GM18519 (cell line): ENCODE results near the gene BAIAP2L2.
"Not testable (repeated sequence)": the region's sequence is repeated elsewhere in the genome, so short reads cannot be mapped to it uniquely, and the experiment has no call there.

ENCODE experiments used
- ATAC-seq: cut with Tn5 transposase; IDR thresholded peaks from one replicate; pipeline ENCODE4 v1.9.1; 2021; ENCODE audit warnings: mild to moderate bottlenecking, moderate library complexity; ENCODE audit not compliant: unreplicated experiment, low FRiP score

BAIAP2L2 gene

DNA sequence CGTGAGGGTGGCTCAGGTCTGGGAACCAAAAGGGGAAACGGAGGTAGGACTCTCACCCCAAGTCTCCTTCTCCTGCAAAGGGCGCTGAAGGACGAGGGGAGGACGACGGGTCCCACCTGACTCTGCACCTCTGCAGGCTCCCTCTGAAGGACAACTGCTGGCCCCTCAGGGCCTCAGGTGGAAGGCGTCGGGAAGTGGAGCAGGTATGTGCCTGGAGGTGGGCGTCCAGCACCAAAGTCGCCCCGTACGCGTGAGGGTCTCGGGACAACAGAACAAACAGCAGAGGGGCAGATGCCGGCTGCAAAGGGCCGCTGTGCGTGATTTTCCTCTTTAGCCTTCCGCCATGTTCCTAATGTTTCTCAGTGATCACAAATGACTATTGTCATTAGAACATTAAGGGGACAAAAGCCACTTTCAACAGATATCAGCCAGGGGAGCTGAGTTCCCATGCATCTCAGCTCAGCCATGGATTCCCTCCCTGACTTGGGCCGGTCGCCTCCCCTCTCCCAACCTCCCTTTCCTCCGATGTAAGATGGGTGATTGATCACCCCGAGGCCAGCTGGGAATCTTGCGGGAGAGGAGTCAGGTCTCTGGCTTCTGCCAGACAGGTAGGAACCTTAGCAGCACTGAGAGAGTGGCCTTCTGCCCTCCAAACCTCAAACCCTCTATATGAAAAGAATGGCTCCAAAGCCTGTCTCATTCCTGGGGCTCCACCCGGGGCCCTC, 27.3 kb downstream of the BAIAP2L2 start:
- no peak for ATAC-seq

DNA sequence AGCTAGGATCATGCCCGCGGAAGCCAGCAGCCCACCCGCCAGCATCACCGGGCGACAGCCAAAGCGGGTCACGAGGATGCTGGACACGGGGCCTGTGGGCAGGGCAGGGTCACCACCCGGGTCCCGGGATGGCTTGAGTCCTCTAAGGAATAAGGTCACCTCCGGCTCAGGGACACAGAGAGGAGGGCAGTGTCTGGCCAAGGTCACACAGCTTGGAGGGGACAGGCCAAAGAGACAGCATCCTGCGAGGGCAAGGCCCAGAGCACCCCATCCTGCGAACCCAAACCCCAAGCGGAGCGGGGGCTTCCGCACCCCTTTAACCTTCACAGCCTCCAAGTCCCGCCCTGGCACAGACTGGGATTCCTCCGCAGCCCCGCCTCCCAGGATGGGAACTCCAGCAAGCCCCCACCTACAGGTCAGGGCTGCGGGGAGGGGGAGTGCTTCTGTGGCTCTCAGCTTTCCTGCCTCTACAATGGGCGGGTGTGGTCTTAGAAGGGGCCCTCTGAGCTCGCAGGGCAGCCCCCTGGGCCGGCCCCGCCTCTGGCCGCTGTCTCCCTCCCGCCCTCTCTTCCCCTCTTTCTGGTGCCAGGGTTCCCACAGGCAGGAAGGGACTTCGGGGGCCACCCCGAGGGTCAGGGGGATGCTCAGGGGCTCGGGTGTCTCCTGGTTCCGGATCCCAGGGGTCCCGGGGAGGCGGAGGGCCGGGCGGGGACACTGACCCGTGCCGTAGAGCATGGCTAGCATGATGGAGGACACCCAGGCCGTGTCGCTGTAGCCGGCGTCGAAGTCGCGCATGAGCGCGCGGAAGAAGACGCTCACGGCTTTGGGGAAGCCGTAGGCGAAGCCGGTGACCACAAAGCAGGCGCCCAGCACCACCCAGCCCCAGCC, 28.3 kb downstream of the BAIAP2L2 start:
- no peak for ATAC-seq

DNA sequence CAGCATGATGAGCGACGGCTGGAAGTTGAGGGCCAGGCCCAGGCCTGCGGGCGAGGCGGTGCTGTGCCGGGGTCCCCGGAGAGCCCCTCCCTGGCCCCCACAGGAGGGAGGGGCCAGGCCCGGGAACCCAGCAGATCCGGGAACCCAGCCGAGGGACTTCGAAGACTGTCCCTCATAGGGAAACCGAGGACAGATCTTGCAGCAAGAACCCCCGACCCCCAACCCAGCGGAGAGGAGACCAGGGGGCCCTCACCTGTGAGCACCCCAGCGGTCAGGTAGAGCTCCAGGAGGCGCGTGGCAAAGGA, 28.9 kb downstream of the BAIAP2L2 start:
- ATAC-seq: no peak

DNA sequence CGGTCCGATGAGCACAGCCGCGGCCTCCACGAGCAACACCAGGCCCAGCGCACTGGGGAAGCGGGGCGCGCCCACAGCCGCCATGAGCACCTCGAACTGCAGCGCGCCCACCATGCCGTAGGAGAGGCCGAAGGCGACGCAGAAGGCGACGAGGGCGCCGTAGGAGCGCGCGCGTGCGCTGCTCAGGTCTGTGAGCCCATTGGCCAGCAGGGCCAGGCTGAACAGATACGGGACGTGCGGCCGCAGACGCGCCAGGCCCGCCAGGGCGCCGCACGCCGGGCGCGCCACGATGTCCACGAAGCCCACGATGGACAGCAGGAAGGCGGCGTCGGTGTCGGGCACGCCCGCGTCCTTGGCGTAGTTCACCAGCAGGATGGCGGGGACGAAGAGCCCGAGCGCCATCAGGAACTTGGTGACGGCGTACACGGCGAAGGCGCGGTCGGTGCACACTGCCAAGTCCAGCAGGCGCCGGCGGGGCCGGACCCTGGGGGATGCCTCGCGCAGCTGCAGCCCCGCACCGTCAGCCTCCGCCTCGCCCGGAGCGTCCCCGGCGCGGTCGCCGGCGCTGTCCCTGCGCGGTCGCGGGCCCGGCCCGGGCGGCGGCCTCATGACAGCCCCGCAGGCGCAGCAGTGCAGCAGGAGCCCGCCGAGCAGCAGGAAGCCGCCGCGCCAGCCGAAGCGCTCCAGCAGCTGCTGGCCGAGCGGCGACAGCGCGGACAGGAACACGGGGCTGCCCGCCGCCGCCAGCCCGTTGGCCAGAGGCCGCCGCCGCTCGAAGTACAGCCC, 29.4 kb downstream of the BAIAP2L2 start:
- ATAC-seq: no peak

GRCh38 chr22:38080474-38080849, 30.0 kb downstream of the BAIAP2L2 start:
- no peak for ATAC-seq

GRCh38 chr22:38079804-38080203, 30.7 kb downstream of the BAIAP2L2 start:
- ATAC-seq: no peak

GRCh38 chr22:38079208-38079607, 31.3 kb downstream of the BAIAP2L2 start:
- not testable (repeated sequence) for ATAC-seq

GRCh38 chr22:38078046-38078840, 32.2 kb downstream of the BAIAP2L2 start:
- no peak for ATAC-seq

- ATAC-seq: no peak
Observed at GRCh38 chr22:38077595-38077994, 32.9 kb downstream of the BAIAP2L2 start.

- ATAC-seq: no peak
Observed at GRCh38 chr22:38077096-38077495, 33.4 kb downstream of the BAIAP2L2 start.

GRCh38 chr22:38075961-38076360, 34.5 kb downstream of the BAIAP2L2 start:
- ATAC-seq: no peak

GRCh38 chr22:38075105-38075825, 35.2 kb downstream of the BAIAP2L2 start:
- ATAC-seq: no peak

DNA sequence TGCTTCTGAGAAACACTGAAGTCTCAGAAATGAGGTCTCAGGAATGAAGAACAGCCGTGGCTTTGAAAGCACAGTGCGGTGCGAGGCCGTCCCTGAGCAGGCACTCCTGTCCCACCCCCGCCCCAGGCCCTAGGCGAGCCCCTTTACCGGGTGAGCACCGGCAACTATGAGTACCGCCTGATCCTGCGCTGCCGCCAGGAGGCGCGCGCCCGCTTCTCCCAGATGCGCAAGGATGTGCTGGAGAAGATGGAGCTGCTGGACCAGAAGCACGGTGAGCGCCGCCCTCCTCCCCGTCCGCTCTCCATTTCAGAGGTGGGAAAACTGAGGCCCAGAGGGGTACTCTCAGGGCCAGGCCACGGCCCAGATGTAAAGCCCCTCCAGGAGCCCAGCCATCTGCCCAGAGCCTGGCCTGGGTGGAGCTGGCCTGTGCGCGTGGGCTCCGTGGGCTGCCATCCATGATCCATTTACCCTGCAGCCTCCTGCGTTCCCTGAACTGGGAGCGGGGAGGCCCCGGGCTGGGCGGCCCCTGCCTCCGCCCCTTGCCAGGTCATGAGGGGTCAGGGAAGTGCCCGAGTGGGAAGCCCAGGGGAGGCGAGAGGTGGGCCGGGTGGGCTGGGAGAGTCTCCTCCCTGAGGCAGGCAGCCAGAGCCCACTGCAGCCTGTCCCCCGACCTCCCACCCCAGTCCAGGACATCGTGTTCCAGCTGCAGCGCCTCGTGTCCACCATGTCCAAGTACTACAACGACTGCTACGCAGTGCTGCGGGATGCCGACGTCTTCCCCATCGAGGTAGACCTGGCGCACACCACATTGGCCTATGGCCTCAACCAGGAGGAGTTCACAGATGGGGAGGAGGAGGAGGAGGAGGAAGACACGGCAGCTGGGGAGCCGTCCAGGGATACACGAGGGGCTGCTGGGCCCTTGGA, 36.0 kb downstream of the BAIAP2L2 start:
- no peak for ATAC-seq

GRCh38 chr22:38073150-38074130, 37.0 kb downstream of the BAIAP2L2 start:
- ATAC-seq: no peak

DNA sequence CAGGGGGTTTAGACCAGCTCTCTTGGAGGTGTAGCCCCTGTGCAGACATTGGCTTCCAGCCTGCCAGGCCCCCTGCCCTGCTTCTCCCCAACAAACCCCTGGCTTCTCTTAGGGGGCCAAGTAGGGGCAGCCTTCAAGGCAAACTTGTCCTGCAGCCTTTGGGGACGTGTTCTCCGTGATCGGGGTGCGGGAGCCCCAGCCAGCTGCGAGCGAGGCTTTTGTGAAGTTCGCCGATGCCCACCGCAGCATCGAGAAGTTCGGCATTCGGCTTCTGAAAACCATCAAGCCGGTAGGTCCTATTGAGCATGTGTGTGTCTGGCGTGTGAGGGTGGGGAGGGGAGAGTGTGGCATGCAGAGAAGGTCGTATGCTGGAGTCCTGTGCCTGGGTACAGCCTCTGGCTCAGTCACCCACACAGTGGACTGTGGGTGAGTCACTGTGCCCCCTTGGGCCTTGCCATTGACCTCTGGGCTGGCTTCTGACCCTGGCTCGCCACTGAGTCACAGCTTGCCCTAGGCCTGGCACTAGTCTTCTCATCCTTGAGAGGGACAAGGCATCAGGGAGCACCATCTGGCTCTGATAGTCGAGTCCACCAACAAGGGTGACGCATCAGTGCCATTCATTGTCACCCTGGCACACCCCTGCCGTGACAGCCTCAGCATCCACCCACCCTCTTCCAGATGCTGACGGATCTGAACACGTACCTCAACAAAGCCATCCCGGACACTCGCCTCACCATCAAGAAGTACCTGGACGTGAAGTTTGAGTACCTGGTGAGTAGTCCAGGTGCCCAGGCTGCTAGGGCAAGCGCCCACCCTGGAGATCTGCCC, 37.9 kb downstream of the BAIAP2L2 start:
- ATAC-seq: no peak

- no peak for ATAC-seq
Observed at GRCh38 chr22:38071421-38072321, 38.8 kb downstream of the BAIAP2L2 start.
